ENCODE data around the gene UBAC2.

UBAC2 gene

DNA sequence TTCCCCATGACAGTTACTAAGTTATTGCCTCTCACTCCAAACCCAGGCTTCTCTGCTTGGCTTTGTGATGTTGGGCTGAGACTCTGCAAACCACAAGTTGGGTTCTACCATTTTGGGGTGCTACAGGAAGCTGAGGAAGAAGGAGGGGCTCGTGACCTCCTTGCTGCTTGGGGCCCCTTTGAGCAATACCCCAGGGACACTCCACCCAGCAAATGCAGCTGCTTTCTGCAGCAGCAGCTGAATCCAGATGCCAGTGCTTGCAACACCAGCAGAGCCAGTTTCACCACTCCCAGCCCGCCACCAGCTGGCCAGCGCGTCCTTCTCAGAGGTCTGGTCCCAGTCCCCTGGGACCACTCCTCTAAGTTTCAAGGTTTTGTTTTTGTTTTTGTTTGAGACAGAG, 22.0 kb upstream of the UBAC2 start:
- peak in 1 of 42 donors; percentile 5 for DNase-seq
- intact Hi-C loops (cut with DNase I) = loop anchor here (5.0 to 10.0 kb wide), 2 partner anchors 89 to 256 kb away; no protein-coding TSS in a partner anchor

- intact Hi-C loops (cut with DNase I) = loop anchor here (5.0 to 10.0 kb wide), 2 partner anchors 88 to 255 kb away; no protein-coding TSS in a partner anchor
- DNase-seq = no peak
Measured at GRCh38 chr13:99179460-99179859, 21.2 kb upstream of the UBAC2 start.

- DNase-seq = no peak
- intact Hi-C loops (cut with DNase I) = no loop called here
Measured at GRCh38 chr13:99182439-99182838, 18.2 kb upstream of the UBAC2 start.

DNA sequence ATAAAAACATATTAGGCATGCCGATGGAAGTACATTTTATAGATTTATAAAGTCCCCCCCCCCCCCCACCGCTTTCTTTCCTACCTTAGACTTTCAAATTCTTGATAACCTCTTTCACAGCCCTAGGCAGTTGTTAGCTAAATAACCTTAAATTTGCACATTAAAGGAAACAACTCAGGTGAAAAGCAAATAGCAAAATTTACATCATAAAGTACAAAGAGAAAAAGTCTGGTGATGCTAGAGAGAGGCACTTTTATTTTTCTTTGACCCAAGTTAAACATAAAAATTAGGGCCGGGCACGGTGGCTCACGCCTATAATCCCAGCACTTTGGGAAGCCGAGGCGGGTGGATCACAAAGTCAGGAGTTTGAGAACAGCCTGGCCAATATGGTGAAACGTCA, 15.0 kb upstream of the UBAC2 start:
- DNase-seq = no peak
- intact Hi-C loops (cut with DNase I) = no loop called here

DNA sequence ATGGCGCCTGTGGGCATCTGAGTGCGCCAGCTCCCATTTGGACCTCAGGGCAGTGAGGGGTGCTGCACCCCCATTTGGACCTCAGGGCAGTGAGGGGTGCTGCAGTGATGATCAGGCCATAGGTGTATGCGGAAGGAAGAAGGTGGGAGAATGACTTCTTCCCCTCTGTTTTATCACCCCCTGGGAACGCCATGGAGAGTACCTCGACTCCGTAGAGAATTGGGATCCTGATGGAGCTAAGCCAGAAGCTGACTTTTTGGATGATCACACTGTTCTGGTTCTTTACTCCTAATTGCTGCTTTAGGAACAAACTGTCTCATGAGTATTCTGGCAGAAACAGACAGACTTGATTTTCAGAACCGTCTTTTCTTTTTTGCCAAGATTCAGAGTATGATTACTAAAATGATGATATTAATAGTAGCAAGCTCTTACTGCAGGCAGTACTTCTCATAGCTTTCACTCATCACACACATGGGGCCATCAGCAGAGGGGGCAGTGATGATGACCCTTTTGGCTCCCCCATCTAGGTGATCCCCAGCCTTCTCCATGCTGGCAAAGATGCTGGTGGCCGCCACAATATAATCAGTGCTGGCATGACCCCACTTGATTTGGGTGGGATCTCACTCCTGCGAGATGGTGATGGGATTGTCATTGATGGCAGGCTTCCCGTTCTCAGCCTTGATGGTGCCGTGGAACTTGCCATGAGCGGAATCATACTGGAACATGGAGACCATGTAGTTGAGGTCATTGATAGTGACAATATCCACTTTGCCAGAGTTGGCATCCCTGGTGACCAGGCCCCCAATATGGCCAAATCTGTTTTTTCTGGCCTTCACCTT, 10.3 kb upstream of the UBAC2 start:
- intact Hi-C loops (cut with DNase I) = no loop called here
- peak in 3 of 42 donors; percentile 18 to 40 (median 24) for DNase-seq

DNA sequence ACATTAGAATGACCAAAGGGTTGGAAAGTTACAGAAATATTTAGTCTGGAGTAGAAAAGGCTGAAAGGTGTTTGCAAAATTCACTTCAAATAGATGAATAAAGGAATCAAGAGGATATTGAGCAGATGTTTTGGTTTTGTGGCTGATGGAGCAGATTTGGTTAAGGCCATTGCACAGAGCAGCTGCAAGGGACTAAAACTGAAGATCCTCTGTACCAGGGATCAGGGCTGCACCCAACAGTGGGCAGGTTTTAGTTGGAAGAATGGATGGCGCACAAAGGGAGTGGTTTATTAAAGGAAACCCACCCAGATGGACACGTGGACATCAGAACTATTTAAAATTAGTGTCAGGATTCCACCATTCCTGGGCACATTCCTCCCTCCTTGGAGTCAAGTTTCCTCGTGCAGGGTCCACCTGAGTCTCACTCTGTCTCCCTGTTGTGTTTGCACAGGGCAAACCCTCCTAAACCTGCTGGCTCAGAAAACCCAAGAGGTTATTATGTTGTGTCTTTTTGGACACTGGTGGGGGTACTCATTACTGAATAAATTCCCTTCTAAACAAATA, 9.2 kb upstream of the UBAC2 start:
- intact Hi-C loops (cut with DNase I) = no loop called here

DNA sequence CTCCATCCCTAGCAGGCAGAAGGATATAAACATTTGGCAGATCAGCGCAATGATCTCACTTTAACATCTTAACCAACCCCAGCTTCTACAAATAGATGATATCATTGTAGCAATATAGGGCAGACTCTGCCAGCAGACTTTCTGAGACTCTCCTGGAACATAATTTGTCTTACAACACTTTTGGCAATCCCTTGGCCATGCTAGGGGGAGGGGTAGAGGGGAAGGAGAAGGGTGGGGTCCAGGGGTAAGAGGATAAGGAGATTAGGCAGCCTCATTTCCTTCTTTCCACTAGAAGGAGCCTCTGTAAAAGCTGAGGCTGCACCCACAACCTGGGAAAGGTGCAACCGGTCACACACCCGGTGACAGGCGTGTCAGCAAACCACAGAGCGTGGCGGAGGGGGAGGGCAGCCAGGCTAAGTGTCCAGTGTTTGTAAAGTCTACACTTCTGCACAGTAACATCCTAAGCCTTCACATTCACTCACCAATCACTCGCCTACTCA, 8.7 kb upstream of the UBAC2 start:
- intact Hi-C loops (cut with DNase I) = no loop called here
- DNase-seq = no peak

More for the DNA sequence above, 9.2 kb upstream of the UBAC2 start:
- no peak for DNase-seq

DNA sequence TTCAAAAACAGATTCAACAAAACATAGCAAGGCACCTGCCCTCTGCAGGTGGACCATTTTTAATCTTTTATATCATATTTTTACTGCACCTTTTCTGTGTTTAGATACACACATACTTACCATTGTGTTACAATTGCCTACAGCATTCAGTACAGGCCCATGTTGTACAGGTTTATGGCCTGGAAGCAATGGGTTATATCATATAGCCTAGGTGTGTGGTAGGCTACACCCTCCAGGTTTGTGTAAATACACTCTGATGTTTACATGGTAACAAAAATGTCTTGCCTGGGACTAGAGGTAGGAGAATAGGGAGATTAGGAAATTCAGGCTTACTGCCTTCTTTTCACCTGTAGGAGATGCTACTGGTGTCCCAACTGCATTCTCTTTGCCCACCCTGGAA, 8.2 kb upstream of the UBAC2 start:
- intact Hi-C loops (cut with DNase I) = no loop called here
- no peak for DNase-seq

DNA sequence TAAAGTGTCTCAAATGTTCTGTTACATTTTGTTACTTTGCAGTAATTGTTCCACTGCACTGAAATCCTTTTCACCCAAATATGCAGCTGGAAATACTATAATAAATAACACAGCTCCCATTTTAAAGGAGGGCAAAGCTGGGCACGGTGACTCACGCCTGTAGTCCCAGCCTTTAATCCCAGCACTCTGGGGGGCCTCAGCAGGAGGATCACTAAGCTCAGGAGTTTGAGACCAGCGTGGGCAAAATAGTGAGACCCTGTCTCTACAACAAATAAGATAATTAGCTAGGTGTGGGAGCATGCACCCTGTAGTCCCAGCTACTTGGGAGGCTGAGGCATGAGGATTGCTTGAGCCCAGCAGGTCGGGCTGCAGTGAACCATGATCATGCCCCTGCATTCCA, 7.5 kb upstream of the UBAC2 start:
- DNase-seq = no peak
- intact Hi-C loops (cut with DNase I) = no loop called here

- DNase-seq = peak in 1 of 42 donors; percentile 22
- intact Hi-C loops (cut with DNase I) = no loop called here
Measured at GRCh38 chr13:99196466-99197116, 4.1 kb upstream of the UBAC2 start.

- intact Hi-C loops (cut with DNase I) = no loop called here
Measured at GRCh38 chr13:99197117-99197651, 3.5 kb upstream of the UBAC2 start.

DNA sequence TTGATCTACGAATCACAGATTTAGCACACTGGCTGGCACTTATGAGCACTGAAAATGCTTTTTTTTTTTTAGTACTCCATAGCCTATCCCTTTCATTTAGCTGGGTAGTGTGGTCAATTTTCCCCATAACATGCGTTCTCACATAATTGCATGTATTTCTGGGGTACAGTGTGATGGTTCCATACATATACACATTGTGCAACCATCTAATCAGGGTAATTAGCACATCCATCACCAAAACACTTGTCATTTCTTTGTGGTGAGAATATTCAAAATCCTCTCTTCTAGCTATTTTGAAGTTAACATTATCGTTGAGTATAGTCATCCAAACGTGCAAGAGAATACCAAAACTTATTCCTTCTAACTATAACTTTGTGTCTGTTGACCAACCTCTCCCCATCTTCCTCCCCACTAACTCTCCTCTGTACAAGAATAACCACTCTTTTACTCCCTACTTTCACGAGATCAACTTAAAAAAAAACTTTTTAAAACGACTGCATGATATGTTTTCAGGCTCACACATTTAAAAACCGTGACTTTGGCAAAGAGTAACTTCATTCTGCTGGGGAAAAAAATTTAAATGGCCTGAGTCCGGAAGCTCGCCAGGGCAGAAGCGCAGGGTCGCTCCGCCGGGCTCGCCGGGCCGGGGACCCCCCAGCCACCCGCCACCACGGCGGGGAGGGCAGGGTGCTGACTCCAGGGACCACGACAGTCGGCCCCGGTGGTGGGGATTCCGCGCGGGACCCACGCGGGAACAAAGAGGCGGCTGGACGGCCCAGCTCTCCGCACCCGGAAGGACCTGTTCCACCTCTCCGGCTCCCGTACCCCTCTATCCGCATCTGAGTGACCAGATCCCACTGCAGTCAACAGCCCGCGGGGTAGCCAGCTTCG, 868 bp upstream of the UBAC2 start:
- intact Hi-C loops (cut with DNase I) = loop anchor here (10.0 kb wide), 1 partner anchor 115 kb away; no protein-coding TSS in a partner anchor
- DNase-seq = peak in 7 of 42 donors; percentile 3 to 44 (median 26)

More at GRCh38 chr13:99197117-99197651, 3.5 kb upstream of the UBAC2 start:
- peak in 2 of 42 donors; percentile 19 to 22 for DNase-seq

- intact Hi-C loops (cut with DNase I) = loop anchor here (10.0 kb wide), 1 partner anchor 119 kb away; no protein-coding TSS in a partner anchor
- DNase-seq = peak in 1 of 42 donors; percentile 8
Measured at GRCh38 chr13:99203601-99204579, 3.2 kb downstream of the UBAC2 start.

- intact Hi-C loops (cut with DNase I) = loop anchor here (10.0 kb wide), 1 partner anchor 121 kb away; no protein-coding TSS in a partner anchor
- DNase-seq = no peak
Measured at GRCh38 chr13:99205621-99206220, 5.1 kb downstream of the UBAC2 start.

DNA sequence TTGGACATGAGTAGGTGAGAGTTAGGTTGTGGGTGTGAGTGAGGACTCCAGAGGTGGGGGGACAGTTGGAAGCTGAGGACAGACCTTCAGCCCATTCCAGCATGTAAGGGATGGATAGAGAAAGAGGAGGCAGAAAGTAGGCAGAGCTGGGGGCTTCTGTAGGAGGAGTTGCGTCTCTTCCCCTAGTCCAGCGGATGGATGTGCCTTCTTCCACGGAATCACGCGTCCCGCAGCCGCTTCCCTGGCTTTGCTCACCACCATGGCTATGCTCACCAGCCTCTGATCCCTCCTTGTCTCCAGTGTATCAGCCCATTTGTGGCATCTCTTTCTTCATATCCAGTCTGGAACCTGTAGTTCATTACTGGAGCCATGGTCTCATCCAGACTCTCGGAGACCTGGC, 5.6 kb downstream of the UBAC2 start:
- DNase-seq = no peak
- intact Hi-C loops (cut with DNase I) = loop anchor here (10.0 kb wide), 1 partner anchor 121 kb away; no protein-coding TSS in a partner anchor

DNA sequence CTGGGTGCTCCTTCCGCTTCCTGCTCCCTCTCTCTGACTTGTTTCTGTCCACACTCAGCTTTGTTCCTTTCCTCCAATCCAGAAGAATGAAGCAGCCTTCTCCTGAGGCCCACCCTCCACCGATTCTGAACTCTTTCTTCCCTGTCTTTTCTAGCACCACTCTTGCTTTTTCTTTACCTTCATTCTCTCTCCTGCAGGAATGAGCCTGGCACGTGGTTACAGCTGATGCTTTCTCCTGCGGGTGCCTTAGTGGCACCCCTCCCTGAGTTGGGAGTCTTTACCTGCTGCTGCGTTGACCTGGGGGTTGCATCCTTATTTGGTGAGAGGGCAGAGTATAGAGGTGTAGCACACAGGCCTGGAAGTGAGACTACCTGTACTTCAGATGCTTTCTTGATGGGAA, 6.2 kb downstream of the UBAC2 start:
- intact Hi-C loops (cut with DNase I) = loop anchor here (10.0 kb wide), 1 partner anchor 122 kb away; no protein-coding TSS in a partner anchor
- DNase-seq = no peak

DNA sequence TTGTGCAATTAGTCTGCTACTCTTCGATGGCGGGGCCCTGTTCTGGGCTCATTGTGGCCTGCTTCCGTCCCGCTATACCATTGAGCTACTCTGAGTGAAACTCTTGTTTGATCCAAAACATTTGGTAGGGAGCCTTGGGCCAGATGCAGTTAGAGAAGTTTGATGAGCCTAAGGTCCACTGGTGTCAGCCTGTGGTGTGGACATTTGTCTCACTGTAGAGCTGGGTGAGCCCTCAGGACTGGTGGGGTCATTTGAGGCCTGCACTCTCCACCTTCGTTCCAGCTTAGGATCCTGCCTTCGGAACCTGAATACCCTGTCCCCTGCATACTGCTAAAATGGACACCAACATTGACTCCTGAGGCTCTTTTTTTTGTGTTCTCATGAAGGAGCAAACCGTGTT, 6.9 kb downstream of the UBAC2 start:
- intact Hi-C loops (cut with DNase I) = loop anchor here (10.0 kb wide), 1 partner anchor 123 kb away; no protein-coding TSS in a partner anchor
- no peak for DNase-seq
